Astrocyte (in vitro differentiated cells and primary cell): Measurements from ENCODE around the gene ENOX1.

Source experiments
- EZH2 ChIP-seq: IDR thresholded peaks from 2 replicates; pipeline ENCODE4 v1.6.1; 2012; ENCODE audit warnings: mild to moderate bottlenecking, low read length, inconsistent platforms; ENCODE audit not compliant: insufficient read depth
- TF ChIP-seq, protein P1 (sequence below): IDR thresholded peaks from 2 replicates; pipeline ENCODE4 v1.5.1; 2011; ENCODE audit warnings: low read depth, mild to moderate bottlenecking, inconsistent platforms, low read length, moderate library complexity; ENCODE audit not compliant: insufficient read depth

DNA sequence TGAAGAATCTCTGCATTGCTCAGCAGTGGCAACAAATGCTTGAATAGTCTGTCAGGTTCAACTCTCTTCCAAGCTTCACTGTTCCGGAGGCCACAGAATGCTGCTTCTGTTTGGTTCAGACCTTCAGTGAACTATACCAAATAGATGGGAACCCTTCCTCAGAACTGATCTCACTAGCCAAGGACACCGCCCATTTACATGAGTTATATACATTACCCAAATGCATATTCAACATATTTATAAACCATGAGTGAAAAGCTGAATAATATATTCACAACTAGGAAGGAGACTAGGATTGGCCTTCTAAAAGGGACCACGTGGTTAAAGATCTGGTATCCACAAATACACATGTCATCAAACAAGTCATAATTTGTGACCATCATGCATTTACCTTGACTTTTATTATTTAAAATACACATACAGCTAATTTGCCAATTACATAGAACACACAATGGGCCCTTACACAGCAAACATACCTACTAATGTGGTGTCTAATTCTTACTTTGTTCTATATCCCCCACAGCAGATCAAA, 49.3 kb downstream of the ENOX1 start:
- TF ChIP-seq, protein P1, sequence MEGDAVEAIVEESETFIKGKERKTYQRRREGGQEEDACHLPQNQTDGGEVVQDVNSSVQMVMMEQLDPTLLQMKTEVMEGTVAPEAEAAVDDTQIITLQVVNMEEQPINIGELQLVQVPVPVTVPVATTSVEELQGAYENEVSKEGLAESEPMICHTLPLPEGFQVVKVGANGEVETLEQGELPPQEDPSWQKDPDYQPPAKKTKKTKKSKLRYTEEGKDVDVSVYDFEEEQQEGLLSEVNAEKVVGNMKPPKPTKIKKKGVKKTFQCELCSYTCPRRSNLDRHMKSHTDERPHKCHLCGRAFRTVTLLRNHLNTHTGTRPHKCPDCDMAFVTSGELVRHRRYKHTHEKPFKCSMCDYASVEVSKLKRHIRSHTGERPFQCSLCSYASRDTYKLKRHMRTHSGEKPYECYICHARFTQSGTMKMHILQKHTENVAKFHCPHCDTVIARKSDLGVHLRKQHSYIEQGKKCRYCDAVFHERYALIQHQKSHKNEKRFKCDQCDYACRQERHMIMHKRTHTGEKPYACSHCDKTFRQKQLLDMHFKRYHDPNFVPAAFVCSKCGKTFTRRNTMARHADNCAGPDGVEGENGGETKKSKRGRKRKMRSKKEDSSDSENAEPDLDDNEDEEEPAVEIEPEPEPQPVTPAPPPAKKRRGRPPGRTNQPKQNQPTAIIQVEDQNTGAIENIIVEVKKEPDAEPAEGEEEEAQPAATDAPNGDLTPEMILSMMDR: no peak
- TF ChIP-seq EZH2: no peak
